Measurements from ENCODE around the gene TPBGL.

DNA sequence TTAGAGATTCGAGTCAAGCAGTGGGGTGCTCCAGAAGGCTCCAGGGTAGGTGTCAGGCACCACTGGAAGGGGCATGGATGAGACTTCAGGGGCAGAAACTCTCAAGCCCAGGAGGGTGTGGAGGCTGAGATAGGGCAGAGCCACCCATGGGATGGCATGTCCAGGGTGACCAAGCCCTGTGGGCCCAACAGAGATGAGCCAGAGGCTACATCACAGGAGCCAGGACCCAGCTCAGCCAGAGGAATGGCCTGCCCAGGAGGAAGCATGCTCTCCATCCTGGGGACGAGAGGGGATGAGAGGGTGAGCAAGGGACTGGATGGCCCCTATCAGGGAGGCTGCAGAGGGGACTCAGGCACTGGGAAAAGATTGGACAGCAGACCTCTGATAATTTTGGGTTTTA lies 46.9 kb upstream of the TPBGL start:
- TF ChIP-seq, protein P1, sequence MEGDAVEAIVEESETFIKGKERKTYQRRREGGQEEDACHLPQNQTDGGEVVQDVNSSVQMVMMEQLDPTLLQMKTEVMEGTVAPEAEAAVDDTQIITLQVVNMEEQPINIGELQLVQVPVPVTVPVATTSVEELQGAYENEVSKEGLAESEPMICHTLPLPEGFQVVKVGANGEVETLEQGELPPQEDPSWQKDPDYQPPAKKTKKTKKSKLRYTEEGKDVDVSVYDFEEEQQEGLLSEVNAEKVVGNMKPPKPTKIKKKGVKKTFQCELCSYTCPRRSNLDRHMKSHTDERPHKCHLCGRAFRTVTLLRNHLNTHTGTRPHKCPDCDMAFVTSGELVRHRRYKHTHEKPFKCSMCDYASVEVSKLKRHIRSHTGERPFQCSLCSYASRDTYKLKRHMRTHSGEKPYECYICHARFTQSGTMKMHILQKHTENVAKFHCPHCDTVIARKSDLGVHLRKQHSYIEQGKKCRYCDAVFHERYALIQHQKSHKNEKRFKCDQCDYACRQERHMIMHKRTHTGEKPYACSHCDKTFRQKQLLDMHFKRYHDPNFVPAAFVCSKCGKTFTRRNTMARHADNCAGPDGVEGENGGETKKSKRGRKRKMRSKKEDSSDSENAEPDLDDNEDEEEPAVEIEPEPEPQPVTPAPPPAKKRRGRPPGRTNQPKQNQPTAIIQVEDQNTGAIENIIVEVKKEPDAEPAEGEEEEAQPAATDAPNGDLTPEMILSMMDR (conservative IDR thresholded peaks at IDR 0.05; ENCODE audit: low read depth, low read length): no peak
- TF ChIP-seq POLR2A (IDR thresholded peaks at IDR 0.05; ENCODE audit: low read depth, low read length): no peak
- TF ChIP-seq, protein P2, sequence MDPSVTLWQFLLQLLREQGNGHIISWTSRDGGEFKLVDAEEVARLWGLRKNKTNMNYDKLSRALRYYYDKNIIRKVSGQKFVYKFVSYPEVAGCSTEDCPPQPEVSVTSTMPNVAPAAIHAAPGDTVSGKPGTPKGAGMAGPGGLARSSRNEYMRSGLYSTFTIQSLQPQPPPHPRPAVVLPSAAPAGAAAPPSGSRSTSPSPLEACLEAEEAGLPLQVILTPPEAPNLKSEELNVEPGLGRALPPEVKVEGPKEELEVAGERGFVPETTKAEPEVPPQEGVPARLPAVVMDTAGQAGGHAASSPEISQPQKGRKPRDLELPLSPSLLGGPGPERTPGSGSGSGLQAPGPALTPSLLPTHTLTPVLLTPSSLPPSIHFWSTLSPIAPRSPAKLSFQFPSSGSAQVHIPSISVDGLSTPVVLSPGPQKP (IDR thresholded peaks at IDR 0.05; ENCODE audit: borderline replicate concordance, low read depth, low read length): no peak

All from IMR-90 (cell line).